IMR-90 (cell line): Measurements from ENCODE around the gene THEM5. TPM values are rescaled to one million over a fixed set of nuclear protein-coding genes. Genes with fewer than 3 reads are reported as not detected.

Source experiments
- ATAC-seq: fragments of 200-7000 bp; cut with Tn5 transposase; 2 replicates; pipeline ENCODE4 v1.9.1; 2020; ENCODE audit warnings: low read depth, mild to moderate bottlenecking, moderate library complexity
- BruUV-seq: library from RNA; stranded (reverse); fragments of 400-500 nt; replicated peaks from 2 replicates; lab custom pipeline; 2021; lab: Mats Ljungman, UMichigan
- CTCF ChIA-PET: fragments of 300-600 bp; formaldehyde crosslinking; extraction: SDS; loops from one replicate; lab custom pipeline; 2021; ENCODE audit warnings: antibody characterized with exemption; lab: Yijun Ruan, JAX
- POLR2A ChIA-PET: fragments of 300-600 bp; sonication (Branson Sonifier 250); formaldehyde crosslinking; loops from one replicate; lab custom pipeline; 2022; ENCODE audit warnings: antibody characterized with exemption; ENCODE audit not compliant: unreplicated experiment; lab: Charles Lee
- DNase-seq: peaks from one replicate; pipeline ENCODE4 v3.0.0; 2013
- H2AFZ ChIP-seq: replicated peaks from 2 replicates; pipeline ENCODE3; 2013; ENCODE audit warnings: low read length, mild to moderate bottlenecking; ENCODE audit not compliant: poor library complexity
- H2AK5ac ChIP-seq: 2 replicates; pipeline ENCODE4 v1.6.1; 2013; ENCODE audit warnings: low read depth, low read length, inconsistent platforms
- H2AK9ac ChIP-seq: replicated peaks from 2 replicates; pipeline ENCODE3; 2013; ENCODE audit warnings: mild to moderate bottlenecking, low read depth, low read length, moderate library complexity; ENCODE audit not compliant: poor library complexity
- H2BK120ac ChIP-seq: 2 replicates; pipeline ENCODE4 v1.6.1; 2013; ENCODE audit warnings: low read depth, low read length, inconsistent platforms
- H2BK15ac ChIP-seq: 3 replicates; pipeline ENCODE4 v1.6.1; 2013; ENCODE audit warnings: low read depth, low read length, inconsistent platforms
- H2BK20ac ChIP-seq: 2 replicates; pipeline ENCODE4 v1.6.1; 2013; ENCODE audit warnings: low read depth, mild to moderate bottlenecking, inconsistent platforms, low read length, moderate library complexity
- H2BK5ac ChIP-seq: 2 replicates; pipeline ENCODE4 v1.6.1; 2013; ENCODE audit warnings: mild to moderate bottlenecking, low read depth, low read length, inconsistent platforms; ENCODE audit not compliant: poor library complexity, severe bottlenecking
- H3K14ac ChIP-seq: replicated peaks from 2 replicates; pipeline ENCODE4 v1.6.1; 2013; ENCODE audit warnings: low read depth, low read length, inconsistent platforms
- H3K18ac ChIP-seq: 2 replicates; pipeline ENCODE4 v1.6.1; 2013; ENCODE audit warnings: low read depth, low read length, control low read depth
- H3K23ac ChIP-seq: 2 replicates; pipeline ENCODE4 v1.6.1; 2013; ENCODE audit warnings: low read depth, low read length, inconsistent platforms
- H3K27ac ChIP-seq: 2 replicates; pipeline ENCODE4 v1.5.1; 2013; ENCODE audit warnings: mild to moderate bottlenecking, control low read depth, low read length; ENCODE audit not compliant: insufficient read depth
- H3K27me3 ChIP-seq: 2 replicates; pipeline ENCODE4 v1.6.1; 2013; ENCODE audit warnings: low read length; ENCODE audit not compliant: control insufficient read depth, insufficient read depth
- H3K36me3 ChIP-seq: 2 replicates; pipeline ENCODE4 v1.6.1; 2013; ENCODE audit warnings: low read length, mixed read lengths; ENCODE audit not compliant: control insufficient read depth, insufficient read depth
- H3K4ac ChIP-seq: 2 replicates; pipeline ENCODE4 v1.6.1; 2013; ENCODE audit warnings: low read depth, low read length, inconsistent platforms
- H3K4me1 ChIP-seq: 2 replicates; pipeline ENCODE4 v1.6.1; 2013; ENCODE audit warnings: low read length, mixed read lengths; ENCODE audit not compliant: control insufficient read depth, insufficient read depth
- H3K4me2 ChIP-seq: 2 replicates; pipeline ENCODE4 v1.6.1; 2013; ENCODE audit warnings: low read depth, mild to moderate bottlenecking, control low read depth, low read length, moderate library complexity
- H3K4me3 ChIP-seq: 2 replicates; pipeline ENCODE4 v1.5.1; 2013; ENCODE audit warnings: low read depth, mild to moderate bottlenecking, control low read depth, low read length, moderate library complexity; ENCODE audit not compliant: insufficient read depth
- H3K56ac ChIP-seq: 2 replicates; pipeline ENCODE4 v1.6.1; 2013; ENCODE audit warnings: low read length, inconsistent platforms; ENCODE audit not compliant: insufficient read depth; ENCODE audit errors: extremely low read depth
- H3K79me1 ChIP-seq, 2 experiments: 2 replicates each; pipeline ENCODE4 v1.6.1; 2013; ENCODE audit warnings: low read length in 2 of 2, inconsistent platforms in 1 of 2, low read depth in 1 of 2
- H3K9ac ChIP-seq: 2 replicates; pipeline ENCODE4 v1.6.1; 2013; ENCODE audit warnings: low read depth, low read length, control low read depth
- H3K9me1 ChIP-seq: 2 replicates; pipeline ENCODE4 v1.6.1; 2013; ENCODE audit warnings: low read length, inconsistent platforms; ENCODE audit not compliant: insufficient read depth
- H3K9me3 ChIP-seq: 2 replicates; pipeline ENCODE4 v1.6.1; 2013; ENCODE audit warnings: low read length; ENCODE audit not compliant: control insufficient read depth, insufficient read depth
- H4K20me1 ChIP-seq: 2 replicates; pipeline ENCODE4 v1.6.1; 2013; ENCODE audit warnings: low read length, inconsistent platforms; ENCODE audit not compliant: insufficient read depth
- H4K5ac ChIP-seq: 2 replicates; pipeline ENCODE4 v1.6.1; 2013; ENCODE audit warnings: mild to moderate bottlenecking, low read depth, low read length, control low read depth
- H4K8ac ChIP-seq, 2 experiments: 2 replicates each; pipeline ENCODE4 v1.6.1; 2013; ENCODE audit warnings: low read depth in 2 of 2, low read length in 2 of 2, control low read depth in 1 of 2, inconsistent platforms in 1 of 2
- H4K91ac ChIP-seq: 2 replicates; pipeline ENCODE4 v1.6.1; 2013; ENCODE audit warnings: low read depth, low read length, inconsistent platforms; ENCODE audit not compliant: insufficient read depth
- BHLHE40 ChIP-seq: fragments of 150-350 bp; IDR thresholded peaks from 2 replicates; pipeline ENCODE4 v1.6.1; 2016; ENCODE audit warnings: mild to moderate bottlenecking, low read depth, low read length
- CEBPB ChIP-seq: IDR thresholded peaks from 2 replicates; pipeline ENCODE4 v1.6.1; 2012; ENCODE audit warnings: low read depth, low read length, improper control_type of control experiment
- MAFK ChIP-seq: IDR thresholded peaks from 2 replicates; pipeline ENCODE4 v1.6.1; 2012; ENCODE audit warnings: low read depth, low read length, improper control_type of control experiment
- NFE2L2 ChIP-seq: fragments of 150-350 bp; IDR thresholded peaks from 2 replicates; pipeline ENCODE4 v1.6.1; 2016; ENCODE audit warnings: low read depth, mild to moderate bottlenecking, low read length
- POLR2A ChIP-seq: IDR thresholded peaks from 2 replicates; pipeline ENCODE4 v1.6.1; 2012; ENCODE audit warnings: mild to moderate bottlenecking, low read depth, low read length
- RAD21 ChIP-seq: IDR thresholded peaks from 2 replicates; pipeline ENCODE4 v1.6.1; 2012; ENCODE audit warnings: low read length, improper control_type of control experiment
- RCOR1 ChIP-seq: IDR thresholded peaks from 2 replicates; pipeline ENCODE4 v1.6.1; 2012; ENCODE audit warnings: mild to moderate bottlenecking, low read length, improper control_type of control experiment; ENCODE audit not compliant: insufficient replicate concordance
- RFX5 ChIP-seq: IDR thresholded peaks from 2 replicates; pipeline ENCODE4 v1.8.0; 2012; ENCODE audit warnings: low read depth, mild to moderate bottlenecking, low read length, moderate library complexity
- SMC3 ChIP-seq: fragments of 150-350 bp; IDR thresholded peaks from 2 replicates; pipeline ENCODE4 v1.6.1; 2016; ENCODE audit warnings: low read depth, mild to moderate bottlenecking, antibody characterized with exemption, low read length, moderate library complexity
- WGBS, 2 experiments: methylation state at CpG; one replicate each; pipeline versions ENCODE4 v1.1.5 to v1.1.7; 2013; ENCODE audit warnings: missing lambda C conversion rate in 2 of 2; ENCODE audit not compliant: insufficient read length in 1 of 2; ENCODE audit errors: extremely low coverage in 2 of 2; 5-methylcytosine and 5-hydroxymethylcytosine counted together
- dilution Hi-C: fragments of 300-500 bp; cut with HindIII; formaldehyde crosslinking; loops from one replicate; pipeline ENCODE4 v1.14.3; 2018; ENCODE audit warnings: low sequenced_read_pairs; ENCODE audit not compliant: unreplicated experiment
- in situ Hi-C: fragments of 300-500 bp; cut with MboI; formaldehyde crosslinking; loops from 3 replicates; pipeline ENCODE4 v1.14.3; 2019; ENCODE audit warnings: low sequenced_read_pairs, inconsistent platforms, mixed read lengths
- intact Hi-C: fragments of 100-400 bp; cut with micrococcal nuclease; formaldehyde crosslinking; loops from 2 replicates; pipeline ENCODE4 v1.10.0; 2022
- polyA plus RNA-seq, 3 experiments: library from polyadenylated mRNA; depleted of rRNA; stranded (reverse); fragments of >200 nt; gene quantifications; 2 replicates each; pipeline ENCODE4 v1.2.3, GENCODE V29; 2012; ENCODE audit warnings: low replicate concordance in 1 of 3
- total RNA-seq: library from RNA; depleted of rRNA; stranded (reverse); fragments of >200 nt; gene quantifications from 2 replicates; pipeline ENCODE4 v1.2.3, GENCODE V29; 2012

THEM5 gene
- total and polyA plus RNA-seq, 2 of the 4 experiments (the other 2 are of a cell fraction): not detected

DNA sequence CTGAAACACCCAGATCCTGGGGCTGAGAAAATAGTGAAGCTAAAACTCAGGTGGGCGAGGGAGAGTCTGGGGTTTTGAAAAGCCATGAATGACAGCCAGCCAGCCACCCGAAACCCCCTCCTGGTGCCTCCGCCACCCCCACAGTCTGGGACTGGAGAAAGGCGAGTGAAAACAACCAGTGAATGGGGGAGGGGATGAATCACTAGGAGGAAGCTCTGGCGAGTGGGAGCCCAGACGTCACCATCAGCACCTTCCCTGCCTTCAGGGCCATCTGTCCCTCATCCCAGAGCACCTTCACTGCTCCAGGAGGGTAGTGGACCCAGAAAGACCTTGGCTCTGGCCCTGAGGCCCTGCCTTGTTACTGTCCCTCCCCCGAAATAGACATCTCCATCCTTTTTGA lies 31.1 kb downstream of the THEM5 start:
- no peak overlapping the region for H3K27ac ChIP-seq
- in situ Hi-C loops: no loop called here

More for the DNA sequence above, 31.1 kb downstream of the THEM5 start:
- WGBS, 2 experiments: no CpG with 5 or more reads among the region's 7 CpGs
- H3K23ac ChIP-seq: no peak overlapping the region
- intact Hi-C loops: no loop called here
- H4K20me1 ChIP-seq: no peaks in the 10 kb centered on the region
- no peak overlapping the region for H2AK9ac ChIP-seq
- H2AK5ac ChIP-seq: no peak overlapping the region
- CTCF ChIA-PET: no interaction called here
- H2BK5ac ChIP-seq: no peak overlapping the region
- H4K8ac ChIP-seq: no peak overlapping the region
- H2BK20ac ChIP-seq: no peak overlapping the region
- no peak overlapping the region for H2AFZ ChIP-seq
- H3K14ac ChIP-seq: no peak overlapping the region
- peaks cover 70% of the 10 kb centered on the region for H3K27me3 ChIP-seq
- H3K18ac ChIP-seq: no peak overlapping the region
- H3K4me1 ChIP-seq: no peaks in the 10 kb centered on the region
- DNase-seq (no peak), ATAC-seq (no peak)
- no peak overlapping the region for H2BK15ac ChIP-seq
- no peaks in the 10 kb centered on the region for H3K9me1 ChIP-seq
- no peak overlapping the region for H3K4me3 ChIP-seq
- no peak overlapping the region for H3K9ac ChIP-seq
- H3K4me2 ChIP-seq: no peak overlapping the region
- no peak for TF ChIP-seq RFX5
- TF ChIP-seq CEBPB: no peak
- no peak for TF ChIP-seq POLR2A
- no peak for TF ChIP-seq RAD21
- TF ChIP-seq MAFK: no peak
- no peak for TF ChIP-seq SMC3
- TF ChIP-seq BHLHE40: no peak
- TF ChIP-seq RCOR1: no peak
- TF ChIP-seq NFE2L2: no peak
- no peak overlapping the region for H4K91ac ChIP-seq
- H3K4ac ChIP-seq: no peak overlapping the region
- no peak overlapping the region for H2BK120ac ChIP-seq
- no peaks in the 10 kb centered on the region for H3K36me3 ChIP-seq
- no peaks in the 10 kb centered on the region for H3K9me3 ChIP-seq
- BruUV-seq: no TSS peak
- POLR2A ChIA-PET: no interaction called here
- H4K5ac ChIP-seq: no peak overlapping the region
- no peak overlapping the region for H3K56ac ChIP-seq
- no peaks in the 10 kb centered on the region for H3K79me1 ChIP-seq
- dilution Hi-C loops: no loop called here
